ENCODE measurements around the gene FOXP1.

GRCh38 chr3:71380096-71380495, 203.4 kb downstream of the FOXP1 start:
- TF ChIP-seq CTCF (IDR thresholded peaks at IDR 0.05), result no peak
- no peak for TF ChIP-seq POLR2A (IDR thresholded peaks at IDR 0.05)

All from uterus (tissue), 2 donors.